GM18502 (cell line): Measurements from ENCODE around the gene ADH5.
A peak's percentile ranks its signal among the peaks of the same experiment; 100 is the strongest.
"Not testable (repeated sequence)": the region's sequence is repeated elsewhere in the genome, so short reads cannot be mapped to it uniquely, and the experiment has no call there.

ENCODE experiments used
- ATAC-seq: cut with Tn5 transposase; IDR thresholded peaks from one replicate; pipeline ENCODE4 v1.9.1; 2021; ENCODE audit warnings: mild to moderate bottlenecking; ENCODE audit not compliant: unreplicated experiment, poor library complexity

Gene ADH5

GRCh38 chr4:99088023-99088449 lies 552 bp downstream of the ADH5 start:
- ATAC-seq = peak; percentile 36

DNA sequence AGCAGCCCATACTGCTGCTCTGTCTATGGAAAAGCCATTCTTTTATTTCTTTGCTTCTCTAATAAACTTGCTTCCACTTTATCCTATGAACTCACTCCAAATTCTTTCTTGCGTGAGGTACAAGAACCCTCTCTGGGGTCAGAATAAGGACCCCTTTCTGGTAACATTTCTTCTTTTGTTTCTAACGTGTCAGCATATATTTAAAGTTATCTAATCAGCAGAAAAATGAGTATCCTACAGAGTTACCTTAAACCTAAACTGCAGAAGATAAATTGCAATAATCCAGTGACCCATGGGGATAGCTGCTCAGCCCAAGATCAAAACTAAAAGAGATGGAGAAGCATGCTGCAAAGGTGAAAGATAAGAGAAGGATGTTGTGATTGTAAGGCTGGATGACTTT lies 4.0 kb downstream of the ADH5 start:
- ATAC-seq = no peak

DNA sequence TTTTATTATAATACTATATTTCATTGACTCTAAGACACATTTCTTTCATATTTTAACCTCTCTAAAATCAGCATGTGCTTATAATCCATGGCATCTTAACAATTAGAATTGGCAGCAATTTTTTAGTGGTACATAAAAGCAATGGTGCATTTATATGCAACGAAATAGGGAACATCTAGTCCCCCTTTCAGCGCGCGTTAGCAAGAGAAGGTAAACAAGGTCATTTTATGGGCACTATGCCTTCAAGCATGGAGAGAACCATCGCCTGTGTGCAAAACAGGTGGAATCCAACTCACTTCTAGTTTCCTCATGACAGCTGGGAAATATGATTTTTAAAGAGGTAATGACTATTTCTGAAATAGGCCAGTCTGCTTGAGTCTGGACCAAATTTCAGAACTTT lies 6.4 kb downstream of the ADH5 start:
- no peak for ATAC-seq

DNA sequence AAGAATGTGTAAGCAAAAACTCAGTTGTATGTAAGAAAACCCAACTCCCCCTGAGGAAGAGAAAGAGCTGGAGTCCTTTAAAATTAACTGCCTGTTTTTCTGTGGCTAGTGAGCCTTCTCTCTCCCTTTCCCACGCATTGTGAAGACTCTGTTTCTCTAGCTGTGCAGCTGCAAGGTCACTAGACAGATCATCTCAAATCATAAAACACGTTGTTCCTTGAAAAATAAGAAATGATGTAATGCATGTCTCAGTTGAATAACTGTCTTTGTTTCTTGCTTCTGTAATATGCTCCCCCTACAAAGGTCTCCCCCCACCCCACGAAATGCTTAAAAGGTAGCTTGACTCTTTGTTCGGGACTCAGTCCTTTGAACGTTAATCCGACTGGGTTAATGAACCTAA lies 7.7 kb downstream of the ADH5 start:
- ATAC-seq = not testable (repeated sequence)

DNA sequence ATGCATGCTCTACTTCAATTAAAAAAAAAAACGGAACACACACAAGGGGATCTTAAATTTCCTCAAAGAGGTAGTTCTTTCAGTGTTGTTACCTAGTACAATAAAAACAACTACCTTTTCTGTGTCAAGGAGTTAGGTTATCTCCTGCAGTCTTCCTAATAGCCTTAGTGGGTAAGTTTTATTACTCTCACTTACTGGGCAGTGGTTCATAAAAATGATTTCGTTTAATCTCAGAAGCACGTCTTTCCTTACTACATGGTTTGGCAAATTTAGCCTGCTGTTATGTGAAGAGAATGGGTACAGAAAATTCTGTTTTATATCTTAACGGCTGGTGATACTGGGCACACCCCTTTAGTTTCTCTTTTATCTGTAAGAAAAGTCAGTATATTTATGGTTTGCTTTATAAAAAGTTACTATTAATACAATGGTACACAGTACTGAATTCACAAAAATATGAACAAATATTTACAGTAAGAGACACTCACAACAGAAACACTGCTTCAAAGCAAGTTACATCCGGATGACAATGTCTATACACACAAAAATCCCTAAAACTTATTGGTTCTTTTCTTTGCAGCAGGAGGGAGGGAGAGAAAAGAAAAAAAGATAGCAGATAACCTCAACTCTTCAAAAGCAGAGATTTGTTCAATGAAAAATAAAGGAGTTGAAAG lies 8.8 kb downstream of the ADH5 start:
- ATAC-seq = no peak

- ATAC-seq = no peak
Observed at GRCh38 chr4:99078931-99079624, 9.5 kb downstream of the ADH5 start.

DNA sequence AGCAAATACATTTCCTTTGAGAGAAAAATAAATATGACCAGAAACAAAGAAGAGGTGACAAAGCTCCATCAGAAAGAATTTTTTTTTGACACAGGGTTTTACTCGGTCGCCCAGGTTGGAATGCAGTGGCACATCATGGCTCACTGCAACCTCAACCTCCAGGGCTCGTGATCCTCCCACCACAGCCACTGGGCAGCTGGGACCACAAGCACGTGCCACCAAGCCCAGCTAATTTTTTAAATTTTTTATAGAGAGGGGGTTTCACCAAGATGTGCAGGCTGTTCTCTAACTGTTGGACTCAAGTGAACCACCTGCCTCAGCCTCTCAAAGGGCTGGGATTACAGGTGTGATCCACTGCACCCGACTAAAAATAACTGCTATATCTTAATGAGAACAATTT lies 10.3 kb downstream of the ADH5 start:
- no peak for ATAC-seq

GRCh38 chr4:99077177-99077576 lies 11.4 kb downstream of the ADH5 start:
- no peak for ATAC-seq

DNA sequence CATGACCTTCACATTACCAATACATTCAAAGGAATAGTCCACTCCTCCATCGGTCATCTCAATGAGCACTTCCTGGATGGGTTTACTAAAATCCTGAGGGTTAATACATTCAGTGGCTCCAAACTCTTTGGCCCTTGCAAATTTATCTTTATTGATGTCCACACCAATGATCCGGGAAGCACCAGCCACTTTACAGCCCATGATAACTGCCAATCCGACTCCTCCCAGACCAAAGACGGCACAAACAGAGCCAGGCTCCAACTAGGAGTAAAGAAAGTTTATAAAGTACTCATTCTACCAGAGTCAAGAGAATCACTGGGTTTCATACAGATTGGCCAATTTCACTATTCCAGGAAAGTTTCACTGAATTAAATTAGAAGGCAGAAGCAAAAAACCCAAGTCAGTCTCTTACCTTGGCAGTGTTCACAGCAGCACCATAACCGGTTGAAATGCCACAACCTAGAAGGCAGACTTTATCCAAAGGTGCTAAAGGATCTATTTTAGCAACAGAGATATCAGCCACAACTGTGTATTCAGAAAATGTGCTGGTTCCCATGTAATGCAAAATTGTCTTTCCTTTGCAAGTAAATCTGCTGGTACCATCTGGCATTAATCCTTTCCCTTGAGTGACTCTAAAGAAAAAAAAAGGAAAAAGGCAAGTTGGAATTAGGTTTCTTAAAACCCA lies 12.2 kb downstream of the ADH5 start:
- no peak for ATAC-seq

DNA sequence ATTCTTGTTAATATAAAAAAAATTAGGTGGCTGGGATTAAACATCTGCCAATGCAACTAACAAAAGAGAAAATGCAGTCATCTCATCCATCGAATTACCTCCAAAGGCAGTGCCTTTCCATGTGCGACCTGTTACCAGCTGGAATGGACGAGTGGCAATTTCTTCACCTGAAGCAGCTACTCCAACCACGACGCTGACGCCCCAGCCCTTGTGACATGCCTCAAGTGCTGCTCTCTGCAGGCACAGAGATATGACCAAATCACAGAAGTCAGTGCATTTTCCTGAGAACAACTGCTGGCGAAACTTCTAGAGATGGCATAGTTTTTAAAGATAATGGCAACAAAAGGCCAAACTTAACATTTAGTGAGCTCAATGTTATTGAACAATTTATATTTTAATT lies 13.8 kb downstream of the ADH5 start:
- no peak for ATAC-seq

DNA sequence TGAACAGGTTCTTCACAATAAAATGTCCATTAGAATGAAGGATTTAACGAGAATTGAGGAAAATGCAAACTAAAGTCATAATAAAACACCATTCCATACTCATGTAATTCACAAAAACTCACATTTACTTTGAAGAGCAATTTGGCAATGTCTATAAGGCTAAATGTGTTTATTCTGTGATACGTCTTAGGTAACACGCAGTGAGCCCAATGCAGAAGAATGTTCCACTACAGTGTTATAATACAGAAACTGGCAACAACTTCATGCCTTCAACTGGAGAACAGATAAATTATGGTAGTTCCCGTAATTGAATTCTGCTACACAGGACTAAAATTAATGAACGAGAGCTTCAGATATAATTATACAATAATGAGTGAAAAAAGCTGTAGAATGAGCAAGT lies 17.4 kb downstream of the ADH5 start:
- no peak for ATAC-seq

GRCh38 chr4:99067617-99068016 lies 21.0 kb downstream of the ADH5 start:
- no peak for ATAC-seq

DNA sequence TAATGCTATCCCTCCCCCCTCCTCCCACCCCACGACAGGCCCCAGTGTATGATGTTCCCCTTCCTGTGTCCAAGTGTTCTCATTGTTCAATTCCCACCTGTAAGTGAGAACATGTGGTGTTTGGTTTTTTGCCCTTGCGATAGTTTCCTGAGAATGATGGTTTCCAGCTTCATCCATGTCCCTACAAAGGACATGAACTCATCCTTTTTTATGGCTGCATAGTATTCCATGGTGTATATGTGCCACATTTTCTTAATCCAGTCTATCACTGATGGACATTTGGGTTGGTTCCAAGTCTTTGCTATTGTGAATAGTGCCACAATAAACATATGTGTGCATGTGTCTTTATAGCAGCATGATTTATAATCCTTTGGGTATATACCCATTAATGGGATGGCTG lies 23.1 kb downstream of the ADH5 start:
- not testable (repeated sequence) for ATAC-seq

- peak; percentile 70 for ATAC-seq
Observed at GRCh38 chr4:99062120-99062519, 26.5 kb downstream of the ADH5 start.

GRCh38 chr4:99061048-99061700 lies 27.4 kb downstream of the ADH5 start:
- ATAC-seq = no peak

GRCh38 chr4:99059550-99059949 lies 29.0 kb downstream of the ADH5 start:
- ATAC-seq = no peak

- ATAC-seq = no peak
Observed at GRCh38 chr4:99058228-99058627, 30.4 kb downstream of the ADH5 start.

GRCh38 chr4:99054428-99054994 lies 34.1 kb downstream of the ADH5 start:
- peak; percentile 39 for ATAC-seq

- ATAC-seq = no peak
Observed at GRCh38 chr4:99052902-99053301, 35.7 kb downstream of the ADH5 start.

DNA sequence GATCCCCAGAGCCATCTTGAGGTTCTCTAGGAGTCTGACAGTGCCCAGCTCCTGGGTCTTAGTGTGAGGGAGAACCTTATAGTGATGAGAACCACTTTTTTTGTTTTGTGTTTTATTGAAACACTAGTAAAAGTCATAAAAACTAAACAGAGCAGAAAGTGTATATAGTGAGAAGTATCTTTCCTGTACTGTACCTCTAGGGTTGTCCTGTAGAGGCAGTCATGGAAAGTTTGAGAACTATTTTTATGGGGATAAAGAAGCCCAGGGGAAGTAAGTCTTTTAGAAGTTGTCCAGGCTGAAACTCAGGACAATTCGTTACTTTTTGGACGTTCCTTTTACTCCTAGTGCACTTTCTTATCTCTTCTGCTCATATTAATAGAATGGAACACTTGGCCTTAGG lies 40.9 kb downstream of the ADH5 start:
- ATAC-seq = no peak

- ATAC-seq = no peak
Observed at GRCh38 chr4:99043346-99043745, 45.2 kb downstream of the ADH5 start.
